Thoracic aorta (tissue), 2 donors: ENCODE results near the gene ESPN. TPM values are rescaled to one million over a fixed set of nuclear protein-coding genes. Genes with fewer than 3 reads are reported as not detected.

Experiments used
- ATAC-seq: fragments of 150-250 bp; one replicate; pipeline ENCODE4 v1.8.0; 2017; ENCODE audit warnings: low read depth; ENCODE audit not compliant: insufficient number of reproducible peaks, low FRiP score
- DNase-seq: peaks from one replicate; pipeline ENCODE4 v3.0.0-alpha.2; 2020; ENCODE audit warnings: low spot score
- H3K27ac ChIP-seq, 2 donors: fragments of 200-600 bp; sonication (generic); 1 replicate in 1 of 2; 2 replicates in 1 of 2; pipeline ENCODE4 v1.5.1; 2016; ENCODE audit warnings: mild to moderate bottlenecking in 2 of 2, moderate library complexity in 2 of 2
- H3K27me3 ChIP-seq: fragments of 200-600 bp; sonication (generic); replicated peaks from 2 replicates; pipeline ENCODE4 v1.6.0; 2016; ENCODE audit warnings: mild to moderate bottlenecking; ENCODE audit not compliant: insufficient read depth
- H3K36me3 ChIP-seq: fragments of 200-600 bp; sonication (generic); one replicate; pipeline ENCODE4 v1.5.1; 2016
- H3K4me1 ChIP-seq, 2 donors: fragments of 200-600 bp; sonication (generic); 1 replicate in 1 of 2; 2 replicates in 1 of 2; pipeline versions ENCODE4 v1.5.1 to v1.6.0; 2016; ENCODE audit warnings: low read depth in 2 of 2, mild to moderate bottlenecking in 1 of 2; ENCODE audit not compliant: control insufficient read depth in 1 of 2
- H3K4me3 ChIP-seq: fragments of 200-600 bp; sonication (generic); 2 replicates; pipeline ENCODE4 v1.5.1; 2016; ENCODE audit warnings: mild to moderate bottlenecking
- H3K9me3 ChIP-seq: fragments of 200-600 bp; sonication (generic); 2 replicates; pipeline ENCODE4 v1.5.1; 2016
- CTCF ChIP-seq: fragments of 200-600 bp; sonication (generic); IDR thresholded peaks from one replicate; pipeline ENCODE4 v1.5.1; 2019; ENCODE audit warnings: antibody characterized with exemption
- total RNA-seq, 2 donors: library from RNA; depleted of rRNA; stranded (reverse); fragments of >200 nt; gene quantifications; one replicate each; pipeline versions ENCODE4 v1.1.0 to v1.2.3, GENCODE V29; 2016

ESPN gene
- total RNA-seq: not detected

- DNase-seq (no peak), ATAC-seq (no peak)
- Histone ChIP-seq H3K36me3 (no peaks in the 10 kb centered on the region), H3K27ac (no peak within 1 kb of the TSS), H3K4me3 (peak within 1 kb of the TSS; percentile 45), H3K27me3 (peaks cover 24% of the 10 kb centered on the region), H3K4me1 (peaks cover 10 to 36% of the 10 kb centered on the region in 2 donors), H3K9me3 (no peaks in the 10 kb centered on the region)
- TF ChIP-seq CTCF: no peak
Measured at GRCh38 chr1:6424619-6425593, at the start of gene ESPN. ESPN (plus strand) TSS chr1:6424776; CDS start chr1:6424956, 180 bp downstream.

- H3K36me3 ChIP-seq: no peaks in the 10 kb centered on the region
- H3K4me3 ChIP-seq: no peak overlapping the region
- no peak for TF ChIP-seq CTCF
- H3K9me3 ChIP-seq: no peaks in the 10 kb centered on the region
- no peak overlapping the region for H3K27ac ChIP-seq
- H3K4me1 ChIP-seq: no peaks in the 10 kb centered on the region
- ATAC-seq (no peak), DNase-seq (no peak)
- no peaks in the 10 kb centered on the region for H3K27me3 ChIP-seq
Measured at GRCh38 chr1:6378096-6378746, 46.4 kb upstream of the ESPN start.

GRCh38 chr1:6380037-6380436, 44.5 kb upstream of the ESPN start:
- Histone ChIP-seq H3K27me3 (no peaks in the 10 kb centered on the region), H3K9me3 (no peaks in the 10 kb centered on the region), H3K4me3 (no peak overlapping the region), H3K27ac (no peak overlapping the region), H3K36me3 (no peaks in the 10 kb centered on the region), H3K4me1 (peaks cover 5 to 8% of the 10 kb centered on the region in 2 donors)
- no peak for DNase-seq
- no peak for TF ChIP-seq CTCF
- ATAC-seq: no peak

- no peaks in the 10 kb centered on the region for H3K36me3 ChIP-seq
- no peak overlapping the region for H3K4me3 ChIP-seq
- no peaks in the 10 kb centered on the region for H3K27me3 ChIP-seq
- TF ChIP-seq CTCF: no peak
- H3K4me1 ChIP-seq: peaks cover 9 to 19% of the 10 kb centered on the region in 2 donors
- H3K27ac ChIP-seq: no peak overlapping the region
- DNase-seq: no peak
- H3K9me3 ChIP-seq: no peaks in the 10 kb centered on the region
- ATAC-seq: no peak
Measured at GRCh38 chr1:6384135-6384534, 40.4 kb upstream of the ESPN start.

- H3K4me3 ChIP-seq: peak overlapping the region; percentile 32
- ATAC-seq: peak; percentile 38
- H3K27ac ChIP-seq: peak overlapping the region; percentile 50 to 65
- peaks cover 9 to 19% of the 10 kb centered on the region in 2 donors for H3K4me1 ChIP-seq
- no peak for TF ChIP-seq CTCF
- DNase-seq: no peak
- no peaks in the 10 kb centered on the region for H3K27me3 ChIP-seq
- H3K36me3 ChIP-seq: no peaks in the 10 kb centered on the region
- H3K9me3 ChIP-seq: no peaks in the 10 kb centered on the region
Measured at GRCh38 chr1:6384962-6385361, 39.6 kb upstream of the ESPN start.
